HG03439 (cell line): ENCODE results near the gene FBXW5.
A peak's percentile ranks its signal among the peaks of the same experiment; 100 is the strongest.

Experiments used
- ATAC-seq: cut with Tn5 transposase; IDR thresholded peaks from one replicate; pipeline ENCODE4 v1.9.1; 2021; ENCODE audit warnings: mild to moderate bottlenecking, moderate library complexity; ENCODE audit not compliant: unreplicated experiment

FBXW5 gene

DNA sequence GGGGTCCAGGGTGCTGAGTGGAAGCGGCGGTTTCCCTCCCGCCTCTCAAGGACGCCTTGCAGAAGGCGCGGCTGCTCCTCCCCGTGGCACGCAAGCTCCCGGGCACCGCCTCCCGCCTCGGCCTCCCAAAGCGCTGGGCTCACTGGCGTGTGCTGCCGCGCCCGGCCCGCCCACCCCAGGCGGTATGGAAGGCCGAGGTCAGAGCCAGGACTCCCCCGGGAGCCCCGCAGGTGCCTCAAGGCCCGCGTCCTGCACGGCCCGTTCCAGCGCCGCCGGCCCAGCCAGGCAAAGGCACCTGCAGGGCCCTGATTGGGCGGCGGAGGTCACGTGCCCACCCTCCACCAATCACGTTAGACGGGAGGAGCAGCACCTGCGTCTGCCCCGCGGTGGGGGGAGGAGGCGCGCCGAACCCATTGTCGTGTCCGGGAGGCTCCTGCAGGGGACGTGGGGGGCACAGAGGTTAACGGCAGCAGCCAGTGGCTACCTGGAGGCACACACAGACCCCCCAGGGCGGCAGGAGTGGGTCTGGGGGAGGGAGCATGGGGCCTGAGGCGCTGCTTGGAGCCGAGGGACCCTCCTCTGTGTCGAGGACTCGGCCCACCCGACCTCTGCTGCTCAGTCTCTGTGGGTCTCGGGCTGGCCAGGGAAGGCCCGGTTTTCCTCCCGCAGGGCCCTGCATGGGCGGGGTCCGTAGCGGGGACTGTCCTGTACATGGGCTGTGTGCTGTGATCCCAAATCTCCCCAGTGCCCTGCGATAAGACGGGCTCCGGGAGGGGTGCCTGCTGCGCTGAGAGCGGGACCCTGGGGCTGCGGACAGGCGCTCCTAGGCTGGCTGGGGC, 5.5 kb upstream of the FBXW5 start:
- ATAC-seq: peak; percentile 59

DNA sequence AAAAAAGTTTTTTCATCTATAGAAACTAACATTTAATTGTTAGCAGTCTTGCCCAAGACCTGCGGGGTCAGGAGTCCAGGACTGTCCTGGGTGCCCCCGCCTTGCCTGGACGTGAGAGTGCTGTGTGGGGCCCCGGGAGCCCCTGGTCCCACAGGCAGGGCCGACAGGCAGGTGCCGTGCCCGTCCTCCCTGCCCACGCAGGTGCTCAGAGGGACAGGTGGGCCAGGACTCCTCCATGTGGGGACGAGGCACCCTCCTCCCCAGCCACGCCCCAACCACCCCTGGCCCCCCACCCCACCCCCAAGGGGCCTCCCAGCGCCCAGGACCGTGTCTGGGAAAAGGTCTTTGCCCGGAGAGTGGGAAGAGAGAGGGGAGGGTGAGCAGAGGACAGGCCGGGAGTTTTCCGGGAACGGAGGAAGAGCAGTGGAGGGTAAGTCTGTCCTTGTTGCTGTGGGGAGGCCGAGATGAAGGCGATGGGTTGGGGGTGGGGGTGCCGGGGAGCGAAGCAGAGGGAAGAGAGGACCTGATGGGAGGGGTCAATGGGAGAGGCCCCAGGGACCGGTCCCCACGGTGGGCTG, 4.8 kb upstream of the FBXW5 start:
- no peak for ATAC-seq

DNA sequence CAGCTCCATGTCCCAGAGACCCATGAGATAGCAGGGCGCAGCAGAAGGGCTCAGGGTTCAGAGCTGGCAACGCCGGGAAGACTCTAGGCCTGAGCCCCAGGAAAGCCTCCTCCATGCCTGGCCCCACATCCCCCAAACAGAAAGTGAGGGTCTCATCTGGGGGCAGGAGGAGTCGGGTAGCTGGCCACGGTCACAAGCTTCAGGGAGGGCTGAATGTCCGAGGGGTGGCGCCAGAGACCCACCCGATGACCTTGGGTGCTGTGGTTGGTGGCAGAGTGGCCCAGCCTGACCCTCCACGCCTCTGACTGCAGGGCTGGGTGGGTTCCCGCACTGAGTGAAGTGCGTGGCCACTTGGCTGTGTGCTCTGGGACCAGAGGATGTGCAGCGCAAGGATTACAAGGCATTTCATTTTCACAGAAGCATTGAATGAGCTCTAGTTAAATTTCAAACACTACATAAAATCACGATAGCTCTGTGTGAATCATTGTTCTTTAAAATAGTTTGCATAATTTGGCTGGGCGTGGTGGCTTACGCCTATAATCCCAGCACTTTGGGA, 3.5 kb upstream of the FBXW5 start:
- ATAC-seq: no peak

DNA sequence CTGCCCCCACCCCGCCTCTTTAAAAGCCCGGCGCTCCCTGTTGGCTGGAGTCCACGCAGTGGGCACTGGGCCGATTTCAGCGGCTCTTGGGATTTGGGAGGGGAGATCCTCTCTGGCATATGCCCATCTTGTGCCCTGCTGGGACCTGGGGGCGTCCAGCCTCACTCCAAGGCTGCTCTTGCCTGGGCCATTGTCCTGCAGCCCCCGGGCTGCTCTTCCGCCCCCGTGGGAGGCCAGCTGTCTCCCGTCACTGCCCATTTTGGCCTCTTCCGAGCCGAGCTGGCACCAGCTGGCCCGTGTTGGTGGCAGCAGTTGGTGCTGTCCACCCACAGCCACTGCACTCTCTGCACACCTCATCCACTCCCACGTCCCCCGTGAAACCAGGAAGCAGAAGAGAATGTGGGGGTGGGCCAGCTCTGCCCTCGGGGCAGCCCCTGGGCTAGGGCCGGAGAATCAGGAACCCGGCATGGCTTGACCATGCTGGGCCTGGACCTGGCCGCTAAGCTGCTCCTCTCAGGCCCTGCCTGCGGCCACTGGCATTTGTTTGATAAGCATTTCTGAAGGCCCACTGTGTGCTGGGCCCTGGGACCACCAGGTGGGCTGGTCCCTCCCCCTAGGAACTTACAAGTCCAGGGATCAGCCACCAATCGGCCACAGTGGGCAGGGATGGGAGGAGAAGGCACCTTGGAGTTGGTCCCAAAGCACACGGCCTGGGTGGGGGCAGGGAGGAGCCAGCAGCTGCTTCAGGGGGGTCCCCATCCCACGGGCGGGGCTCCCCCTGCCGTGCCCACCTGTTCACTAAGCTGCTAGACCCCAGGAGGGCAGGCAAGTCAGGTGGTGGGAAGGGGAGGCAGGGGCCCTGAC, 2.7 kb upstream of the FBXW5 start:
- ATAC-seq: no peak

DNA sequence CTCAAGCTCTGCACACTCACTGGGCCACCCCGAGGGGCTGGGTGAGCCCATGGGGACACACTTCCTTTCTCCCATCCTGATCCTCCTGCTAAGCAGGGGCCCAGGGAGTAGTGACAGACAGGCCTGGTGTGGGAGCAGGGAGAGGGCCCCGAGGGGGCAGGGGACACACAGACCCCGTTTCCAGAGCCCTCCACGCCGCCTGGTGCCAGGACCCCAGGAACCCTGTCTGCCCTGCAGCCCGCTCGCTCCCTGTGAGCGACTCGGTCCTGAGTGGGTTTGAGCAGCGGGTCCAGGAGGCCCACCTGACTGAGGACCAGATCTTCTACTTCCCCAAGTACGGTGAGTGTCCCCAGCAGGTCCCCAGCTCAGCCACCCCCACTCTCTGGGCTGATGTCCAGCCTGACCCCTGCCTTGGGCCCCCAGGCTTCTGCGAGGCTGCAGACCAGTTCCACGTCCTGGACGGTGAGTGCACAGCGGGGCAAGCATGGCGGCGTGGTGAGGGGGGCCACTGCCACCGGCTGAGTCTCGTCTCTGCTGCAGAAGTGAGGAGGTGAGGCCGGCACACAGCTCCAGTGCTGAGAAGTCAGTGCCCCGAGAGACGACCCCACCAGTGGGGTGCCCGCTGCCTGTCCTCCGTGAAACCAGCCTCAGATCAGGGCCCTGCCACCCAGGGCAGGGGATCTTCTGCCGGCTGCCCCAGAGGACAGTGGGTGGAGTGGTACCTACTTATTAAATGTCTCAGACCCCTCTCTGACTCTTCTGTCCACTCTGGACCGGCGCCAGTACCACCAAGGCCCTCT, 1.9 kb upstream of the FBXW5 start:
- ATAC-seq: no peak

DNA sequence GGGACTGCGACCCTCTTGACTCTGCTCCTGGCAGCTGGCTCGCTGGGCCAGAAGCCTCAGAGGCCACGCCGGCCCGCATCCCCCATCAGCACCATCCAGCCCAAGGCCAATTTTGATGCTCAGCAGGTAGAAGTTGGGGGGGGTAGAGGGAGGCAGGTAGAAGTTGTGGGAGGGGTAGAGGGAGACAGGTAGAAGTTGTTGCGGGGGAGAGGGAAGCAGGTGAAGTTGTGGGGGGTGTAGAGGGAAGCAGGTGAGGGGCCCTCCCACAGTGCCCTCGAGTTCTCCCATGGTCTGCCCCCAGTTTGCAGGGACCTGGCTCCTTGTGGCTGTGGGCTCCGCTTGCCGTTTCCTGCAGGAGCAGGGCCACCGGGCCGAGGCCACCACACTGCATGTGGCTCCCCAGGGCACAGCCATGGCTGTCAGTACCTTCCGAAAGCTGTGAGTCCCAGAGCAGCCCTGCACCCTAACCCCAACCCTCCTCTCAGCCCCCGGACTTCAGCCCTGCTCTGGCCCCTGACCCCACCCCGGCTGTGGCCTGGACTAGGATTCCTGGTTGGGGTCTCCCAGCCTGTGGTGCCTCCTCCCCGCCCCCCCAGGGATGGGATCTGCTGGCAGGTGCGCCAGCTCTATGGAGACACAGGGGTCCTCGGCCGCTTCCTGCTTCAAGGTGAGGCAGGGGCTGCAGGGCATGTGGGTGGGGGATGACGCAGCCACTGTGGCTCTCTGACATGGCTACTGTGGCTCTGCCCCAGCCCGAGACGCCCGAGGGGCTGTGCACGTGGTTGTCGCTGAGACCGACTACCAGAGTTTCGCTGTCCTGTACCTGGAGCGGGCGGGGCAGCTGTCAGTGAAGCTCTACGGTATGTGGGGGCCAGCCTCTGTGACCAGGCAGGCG, 1.0 kb upstream of the FBXW5 start:
- no peak for ATAC-seq

DNA sequence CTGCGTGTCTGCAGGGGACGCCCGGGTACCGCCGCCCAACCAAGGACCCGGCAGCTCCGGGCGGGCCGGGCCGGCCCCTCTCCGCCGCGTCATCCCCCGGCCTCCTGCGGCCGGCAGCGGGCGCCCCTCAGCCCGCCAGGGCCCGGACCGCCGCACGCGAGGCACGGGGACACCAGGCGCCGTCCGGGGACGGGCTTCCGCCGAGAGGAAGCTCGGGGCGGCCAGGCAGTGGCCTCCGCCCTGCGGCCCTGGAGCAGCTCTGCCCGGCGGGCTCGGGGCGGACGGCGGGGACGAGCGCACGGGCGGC, 373 bp downstream of the FBXW5 start:
- peak; percentile 30 for ATAC-seq

DNA sequence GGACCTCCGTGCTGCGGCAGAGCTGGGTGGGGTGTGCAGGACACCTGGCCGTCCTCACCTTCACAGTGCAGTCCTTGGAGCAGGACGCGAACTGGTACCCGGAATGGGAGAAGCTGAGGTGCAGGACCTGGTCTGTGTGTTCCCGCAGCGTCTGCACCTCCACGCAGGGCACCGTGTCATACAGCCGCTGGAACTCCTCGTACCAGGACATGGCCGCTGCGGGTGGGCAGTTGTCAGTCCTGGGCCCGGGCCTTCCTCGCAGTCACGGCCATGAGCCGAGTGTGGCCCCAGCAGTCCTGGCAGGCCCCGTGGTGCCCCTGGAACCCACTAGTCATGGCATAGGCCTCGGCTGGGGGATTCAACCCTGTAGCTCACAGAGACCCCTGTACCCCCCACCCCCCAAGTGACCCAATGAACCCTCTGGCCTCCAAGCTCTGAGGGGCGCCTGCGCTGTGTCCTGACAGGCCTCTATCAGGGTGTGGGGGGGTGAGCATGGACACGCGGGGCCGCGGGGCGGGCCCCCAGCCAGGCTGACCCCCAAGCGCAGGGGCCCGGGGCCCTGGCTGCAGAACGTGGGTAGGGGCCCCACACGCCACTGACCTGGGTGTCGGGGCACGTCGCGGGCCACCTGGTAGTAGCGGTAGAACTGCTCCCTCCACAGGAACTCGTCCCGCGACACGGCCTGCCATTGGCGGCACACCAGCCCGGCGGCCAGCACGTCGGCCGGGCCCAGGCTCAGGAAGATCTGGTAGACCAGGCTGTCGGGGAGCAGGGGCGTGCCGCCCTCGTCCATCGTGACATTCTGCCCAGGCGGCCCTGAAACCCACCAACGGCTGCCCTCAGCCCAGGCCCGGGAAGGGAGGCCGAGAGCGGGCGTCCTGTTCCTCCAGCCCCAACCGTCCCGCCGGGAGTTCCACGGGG, 987 bp downstream of the FBXW5 start:
- ATAC-seq: peak; percentile 22

DNA sequence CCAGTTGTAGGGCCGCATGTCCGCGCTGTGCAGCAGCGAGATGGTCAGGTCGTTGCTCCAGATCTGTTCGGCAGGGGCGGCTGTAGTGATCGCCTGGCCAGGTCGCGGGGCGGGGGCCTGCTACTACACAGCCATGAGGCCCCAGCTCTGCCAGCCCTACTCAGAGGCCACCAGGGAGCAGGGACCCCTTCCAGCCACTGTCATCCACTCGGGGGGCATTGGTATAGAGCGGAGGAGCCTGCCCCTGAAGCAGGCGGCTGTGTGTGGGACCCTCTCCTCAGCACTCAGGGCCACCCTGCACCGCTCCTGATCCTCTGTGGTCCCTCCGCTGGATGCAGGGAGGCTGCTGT, 1.7 kb downstream of the FBXW5 start:
- no peak for ATAC-seq

DNA sequence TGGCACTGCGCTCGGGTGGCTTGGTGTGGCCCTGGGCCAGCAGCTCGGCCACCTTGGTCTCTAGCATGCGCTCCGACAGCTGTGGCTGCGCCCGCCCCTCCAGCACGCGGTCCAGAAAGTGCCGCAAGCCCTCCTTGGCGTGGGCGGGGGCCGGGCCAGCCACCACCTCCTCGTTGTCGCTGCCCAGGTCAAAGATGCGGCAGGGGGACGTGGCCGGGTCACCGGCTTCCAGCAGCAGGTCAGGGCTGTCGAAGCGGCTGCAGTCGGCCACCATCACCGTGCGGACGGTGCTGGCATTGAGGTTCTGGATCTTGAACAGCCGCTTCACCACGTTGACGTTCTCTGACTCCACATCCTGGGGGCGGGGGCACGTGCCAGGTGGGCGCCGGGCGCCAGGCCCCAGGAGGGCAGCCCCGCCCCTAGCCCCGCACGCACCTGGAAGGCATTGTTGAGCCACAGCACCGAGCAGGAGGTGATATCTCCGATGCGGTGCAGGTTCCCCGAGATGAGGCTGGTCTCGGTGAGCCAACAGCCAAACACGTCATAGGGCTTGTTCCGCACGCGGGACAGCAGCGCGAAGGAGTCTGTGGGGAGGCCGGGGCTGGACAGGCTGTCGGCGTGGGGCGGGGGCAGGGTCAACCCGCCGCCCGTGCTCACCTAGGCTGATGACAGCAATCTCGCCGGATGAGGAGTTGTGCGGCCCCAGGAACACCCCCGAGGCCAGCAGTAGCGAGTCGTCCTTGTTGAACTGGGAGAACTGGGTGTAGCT, 2.2 kb downstream of the FBXW5 start:
- ATAC-seq: no peak

DNA sequence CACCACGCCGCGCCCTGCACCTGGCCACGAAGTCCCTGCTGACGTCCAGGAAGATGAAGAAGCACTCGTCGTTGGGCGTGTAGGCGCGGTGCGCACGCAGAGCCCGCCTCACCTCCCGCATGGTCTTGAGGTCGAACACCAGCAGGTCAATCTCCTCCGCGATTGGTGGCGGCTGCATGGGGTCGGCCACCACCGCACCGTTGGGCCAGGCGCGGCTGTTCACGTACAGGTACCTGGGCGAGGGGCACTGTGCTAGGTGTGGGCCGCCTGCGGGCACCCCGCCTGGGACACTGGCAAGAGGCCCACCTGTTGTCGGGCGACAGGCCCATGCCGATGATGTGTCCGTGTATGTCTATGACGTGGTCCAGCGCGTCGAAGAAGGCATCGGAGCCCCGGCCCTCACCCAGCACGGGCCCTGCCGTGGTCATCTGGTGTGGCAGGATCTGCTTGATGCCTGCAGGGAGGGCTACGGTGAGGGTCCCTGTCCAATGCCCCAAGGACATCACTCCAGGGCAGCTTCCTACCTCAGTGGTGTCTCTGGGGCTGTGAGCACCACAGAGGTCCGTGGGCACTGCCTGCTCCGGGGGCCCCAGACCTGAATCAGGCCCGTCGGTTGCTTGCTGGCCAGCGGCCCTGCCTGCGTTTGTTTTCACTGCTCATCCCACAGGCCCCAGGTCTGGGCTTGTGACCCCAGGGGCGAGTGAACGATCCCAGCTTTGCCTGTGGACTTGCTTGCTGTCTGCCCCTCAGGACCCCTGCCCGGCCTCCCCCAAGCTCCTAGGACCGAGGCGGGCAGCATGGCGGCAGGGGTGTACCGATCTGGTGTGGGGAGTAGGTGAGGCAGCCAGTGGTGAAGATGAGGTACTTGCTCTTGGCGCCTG, 3.1 kb downstream of the FBXW5 start:
- no peak for ATAC-seq

DNA sequence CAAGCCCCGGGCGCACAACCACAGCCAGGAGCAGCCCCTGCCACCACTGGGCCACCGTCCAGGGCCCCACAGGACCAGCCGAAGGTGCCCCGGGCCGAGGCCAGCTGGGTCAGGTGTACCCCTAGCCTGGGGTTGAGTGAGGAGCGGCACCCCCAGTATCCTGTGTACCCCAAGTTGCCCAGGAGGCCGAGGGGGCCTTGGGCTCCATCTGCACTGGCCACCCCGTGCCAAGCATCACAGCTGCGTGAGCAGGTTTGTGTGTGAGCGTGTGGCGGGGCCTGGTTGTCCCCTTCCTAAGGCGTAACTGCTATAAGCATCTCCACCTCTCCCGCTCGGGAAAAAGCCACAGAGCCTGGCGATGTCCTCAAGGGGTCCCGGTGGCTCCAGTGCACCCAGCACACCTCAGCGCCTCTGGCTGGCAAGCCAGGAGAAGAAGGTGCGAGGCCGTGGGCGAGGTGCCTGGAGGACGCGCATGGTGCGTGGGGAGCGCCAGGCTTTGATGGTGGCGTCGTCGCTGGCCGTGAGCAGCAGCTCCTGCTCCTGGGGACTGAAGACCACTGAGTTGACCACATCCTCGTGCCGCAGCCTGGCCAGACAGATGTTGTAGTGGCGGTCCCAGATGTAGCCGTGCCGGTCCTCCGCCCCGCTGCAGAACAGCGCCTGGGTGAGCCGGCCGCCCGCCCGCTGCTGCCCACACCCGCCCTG, 3.9 kb downstream of the FBXW5 start:
- no peak for ATAC-seq

DNA sequence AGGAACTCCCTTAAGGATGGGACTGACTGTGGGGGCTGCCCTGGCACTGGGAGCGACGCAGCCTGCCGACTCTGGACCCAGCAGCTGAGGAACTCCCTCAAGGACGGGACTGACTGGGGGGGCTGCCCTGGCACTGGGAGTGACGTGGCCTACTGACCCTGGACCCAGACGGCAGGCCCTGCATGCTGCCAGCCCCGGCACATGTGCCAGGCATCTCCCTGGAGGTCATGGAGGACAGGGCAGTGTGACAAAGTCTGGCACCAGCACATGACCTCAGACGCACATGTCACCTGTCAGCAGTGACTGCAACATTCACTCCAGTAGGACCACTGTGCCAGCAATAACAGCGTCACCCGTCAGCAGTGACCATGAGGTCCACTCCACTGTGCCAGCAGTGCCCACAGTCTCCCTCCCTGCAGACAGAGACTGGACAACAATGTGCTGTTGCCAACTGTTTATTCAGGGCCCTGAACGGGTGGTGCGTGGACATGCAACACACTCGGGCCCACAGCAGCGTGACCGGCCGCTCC, 4.5 kb downstream of the FBXW5 start:
- ATAC-seq: no peak

DNA sequence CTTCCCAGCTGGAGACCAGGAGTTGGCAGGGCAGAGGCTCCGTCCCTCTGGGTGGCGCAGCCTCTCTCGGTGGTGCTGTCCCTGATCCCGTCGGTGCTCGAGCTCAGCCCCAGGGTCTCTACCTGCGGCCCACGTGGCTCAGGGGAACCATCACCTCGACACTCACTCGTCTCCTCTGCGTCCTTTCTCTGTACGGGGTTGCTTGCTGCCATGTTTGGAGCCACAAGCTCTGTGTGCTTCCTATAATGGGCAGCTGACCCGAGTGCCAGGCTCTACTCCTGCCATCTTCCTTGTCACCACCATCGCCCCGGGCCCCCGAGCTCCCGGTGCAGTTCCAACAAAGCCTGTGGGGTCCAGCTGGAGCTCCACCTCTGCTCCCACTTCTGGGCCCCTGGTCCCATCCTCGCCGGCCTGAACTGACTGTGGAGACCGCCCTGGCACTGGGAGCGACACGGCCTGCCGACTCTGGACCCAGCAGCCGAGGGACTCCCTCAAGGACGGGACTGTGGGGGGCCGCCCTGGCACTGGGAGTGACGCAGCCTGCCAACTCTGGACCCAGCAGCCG, 5.0 kb downstream of the FBXW5 start:
- ATAC-seq: no peak

DNA sequence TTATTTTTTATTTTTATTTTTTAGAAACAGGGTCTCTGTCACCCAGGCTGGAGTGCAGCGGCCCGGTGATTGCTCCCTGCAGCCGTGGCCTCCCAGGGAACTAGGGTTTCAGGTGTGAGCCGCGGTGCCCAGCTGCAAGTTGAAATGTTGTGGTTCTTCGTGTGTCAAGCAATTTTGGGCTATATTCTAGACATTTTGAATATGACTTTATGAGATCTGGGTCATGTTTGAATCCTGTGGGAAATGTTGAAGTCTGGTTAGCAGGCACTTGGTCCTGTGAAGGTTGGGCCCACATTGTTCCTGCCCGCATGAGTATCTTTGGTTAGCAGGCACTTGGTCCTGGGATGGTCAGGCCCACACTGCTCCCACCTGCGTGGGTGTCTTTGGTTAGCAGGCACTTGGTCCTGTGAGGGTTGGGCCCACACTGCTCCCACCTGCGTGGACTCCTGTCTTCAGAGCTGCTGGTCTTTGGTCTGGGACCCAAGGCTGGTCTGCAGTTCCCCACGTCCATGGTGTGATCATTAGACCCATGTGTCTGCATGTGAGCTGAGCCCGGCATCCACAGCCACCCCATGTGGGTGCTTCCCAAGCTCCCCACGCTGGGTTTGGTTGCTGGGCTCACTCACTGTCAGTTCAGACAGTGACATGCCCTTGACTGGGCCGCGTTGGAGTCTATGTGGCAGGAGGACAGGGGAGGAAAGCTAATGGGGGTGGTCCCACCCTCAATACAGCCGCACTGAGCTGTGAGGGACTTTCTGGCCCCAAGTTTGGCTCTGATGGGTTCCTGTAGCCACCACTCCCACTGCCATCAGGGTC, 7.1 kb downstream of the FBXW5 start:
- ATAC-seq: no peak
